ENCODE measurements around the gene GUCY1A2.

GUCY1A2 gene

DNA sequence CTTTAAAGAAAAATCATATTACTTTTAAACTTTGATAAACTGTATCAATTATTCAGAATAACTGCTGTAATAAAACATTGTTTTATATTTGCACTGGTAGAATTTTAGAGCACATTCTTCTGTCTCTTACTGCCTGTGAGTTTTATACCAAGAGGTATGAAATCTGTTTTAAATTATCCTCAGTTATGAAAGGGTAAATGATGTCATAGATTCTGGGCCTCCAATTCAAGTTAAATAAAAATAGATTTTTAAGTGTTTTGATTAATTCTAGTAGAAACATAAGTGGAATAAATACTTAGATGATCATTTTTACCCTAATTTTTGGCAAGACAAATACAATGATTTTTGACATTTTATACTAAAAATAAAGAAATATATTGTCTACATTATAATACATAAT is 93.0 kb downstream of the GUCY1A2 start:
- TF ChIP-seq, protein P1, sequence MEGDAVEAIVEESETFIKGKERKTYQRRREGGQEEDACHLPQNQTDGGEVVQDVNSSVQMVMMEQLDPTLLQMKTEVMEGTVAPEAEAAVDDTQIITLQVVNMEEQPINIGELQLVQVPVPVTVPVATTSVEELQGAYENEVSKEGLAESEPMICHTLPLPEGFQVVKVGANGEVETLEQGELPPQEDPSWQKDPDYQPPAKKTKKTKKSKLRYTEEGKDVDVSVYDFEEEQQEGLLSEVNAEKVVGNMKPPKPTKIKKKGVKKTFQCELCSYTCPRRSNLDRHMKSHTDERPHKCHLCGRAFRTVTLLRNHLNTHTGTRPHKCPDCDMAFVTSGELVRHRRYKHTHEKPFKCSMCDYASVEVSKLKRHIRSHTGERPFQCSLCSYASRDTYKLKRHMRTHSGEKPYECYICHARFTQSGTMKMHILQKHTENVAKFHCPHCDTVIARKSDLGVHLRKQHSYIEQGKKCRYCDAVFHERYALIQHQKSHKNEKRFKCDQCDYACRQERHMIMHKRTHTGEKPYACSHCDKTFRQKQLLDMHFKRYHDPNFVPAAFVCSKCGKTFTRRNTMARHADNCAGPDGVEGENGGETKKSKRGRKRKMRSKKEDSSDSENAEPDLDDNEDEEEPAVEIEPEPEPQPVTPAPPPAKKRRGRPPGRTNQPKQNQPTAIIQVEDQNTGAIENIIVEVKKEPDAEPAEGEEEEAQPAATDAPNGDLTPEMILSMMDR (IDR thresholded peaks at IDR 0.05): no peak

- TF ChIP-seq, protein P1 (IDR thresholded peaks at IDR 0.05): no peak
Observed at GRCh38 chr11:106920899-106921509, 97.3 kb downstream of the GUCY1A2 start.

GRCh38 chr11:106917973-106918372 is 100.3 kb downstream of the GUCY1A2 start:
- TF ChIP-seq, protein P1 (IDR thresholded peaks at IDR 0.05): no peak; the same call in 1 of the 2 replicates

DNA sequence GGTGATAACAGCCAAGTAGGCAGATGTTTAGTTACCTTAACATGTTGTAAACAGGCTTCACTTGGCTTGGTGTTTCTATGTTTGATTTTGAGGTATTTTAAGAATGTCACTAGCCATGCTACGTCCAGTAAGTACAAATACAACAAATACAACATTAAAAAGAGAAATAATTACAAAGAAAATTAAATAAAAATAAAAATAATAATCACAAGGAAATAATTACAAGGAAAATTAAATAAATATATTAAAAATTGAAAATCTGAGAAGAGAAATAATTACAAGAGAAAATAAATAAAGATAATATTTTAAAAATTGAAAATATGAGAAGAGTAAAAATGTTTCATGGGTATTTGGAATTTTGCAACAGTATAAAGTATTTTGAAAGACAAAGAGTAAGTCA is 103.9 kb downstream of the GUCY1A2 start:
- TF ChIP-seq, protein P1 (IDR thresholded peaks at IDR 0.05): no peak

GRCh38 chr11:106913141-106913540 is 105.1 kb downstream of the GUCY1A2 start:
- TF ChIP-seq, protein P1 (IDR thresholded peaks at IDR 0.05): no peak

DNA sequence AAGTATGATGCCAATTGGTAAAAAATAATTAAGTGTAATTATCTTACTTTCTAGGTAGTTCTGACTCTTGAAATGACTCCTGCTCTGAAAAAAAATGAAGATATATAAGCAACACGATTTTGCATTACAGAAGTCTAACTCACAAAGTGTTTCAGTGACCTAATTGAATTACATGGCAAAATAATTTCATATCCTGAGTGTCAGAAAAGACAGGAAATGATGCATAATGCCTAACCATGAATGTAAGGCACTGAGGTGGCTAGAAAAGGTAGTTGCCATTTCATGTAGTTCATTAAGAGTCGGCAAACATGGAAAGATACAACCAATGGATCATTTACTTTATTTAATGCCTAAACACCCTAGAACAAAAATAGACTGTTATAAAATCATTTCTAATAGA is 113.5 kb downstream of the GUCY1A2 start:
- TF ChIP-seq, protein P1 (IDR thresholded peaks at IDR 0.05): no peak

GRCh38 chr11:106889718-106890117 is 128.6 kb downstream of the GUCY1A2 start:
- TF ChIP-seq, protein P1 (IDR thresholded peaks at IDR 0.05): no peak

- TF ChIP-seq, protein P1 (IDR thresholded peaks at IDR 0.05): no peak
Observed at GRCh38 chr11:106888386-106888785, 129.9 kb downstream of the GUCY1A2 start.

Data from LNCAP (cell line).